ENCODE results near the gene FAIM. TPM values are rescaled to one million over a fixed set of nuclear protein-coding genes. Genes with fewer than 3 reads are reported as not detected.
"Not testable (repeated sequence)": the region's sequence is repeated elsewhere in the genome, so short reads cannot be mapped to it uniquely, and the experiment has no call there.

FAIM gene
- total and polyA plus RNA-seq, 11 donors, result 2.0 to 7.2 (median 3.9) TPM

- Histone ChIP-seq H3K4me3 (no peak overlapping the region), H3K4me1 (no peaks in the 10 kb centered on the region), H3K9me3 (peaks cover 0 to 5% (median 0%) of the 10 kb centered on the region in 12 donors), H3K36me3 (peaks cover 0 to 20% (median 3%) of the 10 kb centered on the region in 9 donors), H3K27ac (no peak overlapping the region), H3K27me3 (no peaks in the 10 kb centered on the region)
- ATAC-seq (no peak), DNase-seq (no peak)
- intact Hi-C loops (cut with DNase I), result no loop called here
- no peak for TF ChIP-seq CTCF (IDR thresholded peaks at IDR 0.05)
These were observed 41.2 kb upstream of the FAIM start for GRCh38 chr3:138567403-138567802.

GRCh38 chr3:138569090-138569489 is 39.5 kb upstream of the FAIM start:
- 72 to 81% (median 74%) methylated on average over 2 of the region's 2 CpGs for WGBS, 4 donors
- no peak for DNase-seq
- no peaks in the 10 kb centered on the region for H3K4me1 ChIP-seq
- peaks cover 0 to 19% (median 0%) of the 10 kb centered on the region in 12 donors for H3K9me3 ChIP-seq
- no peak for ATAC-seq
- intact Hi-C loops (cut with DNase I), result no loop called here
- H3K27me3 ChIP-seq, result no peaks in the 10 kb centered on the region
- peaks cover 0 to 28% (median 3%) of the 10 kb centered on the region in 9 donors for H3K36me3 ChIP-seq
- TF ChIP-seq CTCF (IDR thresholded peaks at IDR 0.05) (no peak), POLR2A (IDR thresholded peaks at IDR 0.05) (no peak)
- no peak overlapping the region for H3K4me3 ChIP-seq
- no peak overlapping the region for H3K27ac ChIP-seq

GRCh38 chr3:138569624-138570023 is 38.9 kb upstream of the FAIM start:
- H3K36me3 ChIP-seq, result peaks cover 0 to 34% (median 3%) of the 10 kb centered on the region in 9 donors
- H3K27ac ChIP-seq; ATAC-seq; DNase-seq; intact Hi-C loops (cut with DNase I); H3K27me3 ChIP-seq; H3K4me3 ChIP-seq; H3K4me1 ChIP-seq: not testable (repeated sequence)
- WGBS, 4 donors, result 95 to 97% (median 96%) methylated on average over 8 of the region's 8 CpGs
- peaks cover 0 to 19% (median 0%) of the 10 kb centered on the region in 12 donors for H3K9me3 ChIP-seq

DNA sequence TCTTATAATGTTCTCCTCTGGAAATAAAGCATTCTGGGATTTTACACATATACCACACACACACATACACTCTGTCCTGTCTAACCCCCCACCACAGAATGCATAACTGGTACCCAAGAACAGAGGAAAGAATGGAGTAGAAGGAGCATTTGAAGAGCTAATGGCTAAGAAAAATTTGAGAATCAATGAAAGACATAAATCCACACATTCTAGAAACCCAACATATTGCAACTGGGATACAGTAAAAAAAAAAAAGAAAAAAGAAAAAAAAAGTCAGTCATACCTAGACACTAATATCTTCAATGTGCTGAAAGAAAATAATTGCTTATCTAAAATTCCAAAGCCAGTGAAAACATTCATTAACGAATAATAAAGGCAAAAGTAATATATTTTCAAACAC is 35.4 kb upstream of the FAIM start:
- peaks cover 0 to 30% (median 3%) of the 10 kb centered on the region in 9 donors for H3K36me3 ChIP-seq
- no peak overlapping the region for H3K4me3 ChIP-seq
- peaks cover 0 to 17% (median 0%) of the 10 kb centered on the region in 12 donors for H3K9me3 ChIP-seq
- no peak overlapping the region for H3K27ac ChIP-seq
- H3K27me3 ChIP-seq, result no peaks in the 10 kb centered on the region
- intact Hi-C loops (cut with DNase I), result no loop called here
- no peaks in the 10 kb centered on the region for H3K4me1 ChIP-seq
- ATAC-seq, result no peak
- 89 to 100% (median 97%) methylated on average over 1 of the region's 1 CpG for WGBS, 4 donors
- no peak for TF ChIP-seq POLR2A (IDR thresholded peaks at IDR 0.05)
- no peak for DNase-seq

- H3K36me3 ChIP-seq, result peaks cover 0 to 13% (median 0%) of the 10 kb centered on the region in 9 donors
- no peak overlapping the region for H3K27ac ChIP-seq
- no peak for ATAC-seq
- no peak overlapping the region for H3K4me3 ChIP-seq
- no peaks in the 10 kb centered on the region for H3K27me3 ChIP-seq
- peaks cover 0 to 12% (median 0%) of the 10 kb centered on the region in 12 donors for H3K9me3 ChIP-seq
- no peak for TF ChIP-seq POLR2A (IDR thresholded peaks at IDR 0.05)
- no peak for TF ChIP-seq CTCF (IDR thresholded peaks at IDR 0.05)
- H3K4me1 ChIP-seq, result peaks cover 0 to 16% (median 0%) of the 10 kb centered on the region in 12 donors
- DNase-seq, result no peak
- WGBS, 4 donors, result 73 to 87% (median 78%) methylated on average over 4 of the region's 4 CpGs
- intact Hi-C loops (cut with DNase I), result no loop called here
These were observed 30.4 kb upstream of the FAIM start for GRCh38 chr3:138578141-138578540.
